OCI-LY1 (cell line): ENCODE data around the gene HES2.

ENCODE experiments used
- H2AFZ ChIP-seq: fragments of 200-600 bp; sonication (generic), shearing (Covaris generic); 2 replicates; pipeline ENCODE4 v1.6.0; 2014; ENCODE audit warnings: antibody characterized with exemption, mild to moderate bottlenecking, low read length
- H3F3A ChIP-seq: fragments of 200-600 bp; sonication (generic), shearing (Covaris generic); 2 replicates; pipeline ENCODE4 v1.6.0; 2014; ENCODE audit warnings: mild to moderate bottlenecking, antibody characterized with exemption, low read length, moderate library complexity; ENCODE audit not compliant: insufficient read depth
- H3K27ac ChIP-seq: fragments of 200-600 bp; sonication (generic); 2 replicates; pipeline ENCODE4 v1.5.1; 2014; ENCODE audit warnings: low read length, mixed run types, mild to moderate bottlenecking, low read depth; ENCODE audit not compliant: poor library complexity, severe bottlenecking
- H3K27me3 ChIP-seq: fragments of 200-600 bp; sonication (generic); 2 replicates; pipeline ENCODE4 v1.6.0; 2014; ENCODE audit warnings: antibody characterized with exemption, mild to moderate bottlenecking, low read length, moderate library complexity; ENCODE audit not compliant: insufficient read depth
- H3K36me3 ChIP-seq: fragments of 200-600 bp; sonication (generic); 2 replicates; pipeline ENCODE4 v1.6.1; 2014; ENCODE audit warnings: mild to moderate bottlenecking, antibody characterized with exemption, low read length, moderate library complexity, mixed read lengths; ENCODE audit not compliant: insufficient read depth
- H3K4me1 ChIP-seq: fragments of 200-600 bp; sonication (generic); 2 replicates; pipeline ENCODE4 v1.5.1; 2014; ENCODE audit warnings: mild to moderate bottlenecking, low read length, moderate library complexity; ENCODE audit not compliant: insufficient read depth, severe bottlenecking
- H3K4me2 ChIP-seq: fragments of 200-600 bp; sonication (generic), shearing (Covaris generic); 2 replicates; pipeline ENCODE4 v1.6.1; 2014; ENCODE audit warnings: low read length
- H3K4me3 ChIP-seq: fragments of 200-600 bp; sonication (generic); 2 replicates; pipeline ENCODE4 v1.5.1; 2014; ENCODE audit warnings: low read length, low read depth, mild to moderate bottlenecking, mixed read lengths; ENCODE audit not compliant: poor library complexity, severe bottlenecking
- H3K79me2 ChIP-seq: fragments of 200-600 bp; shearing (Covaris generic); 2 replicates; pipeline ENCODE4 v1.6.1; 2016; ENCODE audit warnings: mixed run types, low read length, mixed read lengths; ENCODE audit not compliant: insufficient read depth
- H3K9ac ChIP-seq: fragments of 200-600 bp; sonication (generic), shearing (Covaris generic); 2 replicates; pipeline ENCODE4 v1.6.1; 2014; ENCODE audit warnings: mild to moderate bottlenecking, low read length, mixed read lengths
- H3K9me2 ChIP-seq: fragments of 200-600 bp; sonication (generic), shearing (Covaris generic); 2 replicates; pipeline ENCODE4 v1.6.1; 2014; ENCODE audit warnings: low read depth, mild to moderate bottlenecking, low read length, mixed read lengths
- H3K9me3 ChIP-seq: fragments of 200-600 bp; shearing (Covaris generic); 2 replicates; pipeline ENCODE4 v1.6.1; 2014; ENCODE audit warnings: low read length, mixed read lengths
- H4K20me1 ChIP-seq: fragments of 200-600 bp; sonication (generic), shearing (Covaris generic); 2 replicates; pipeline ENCODE4 v1.6.0; 2016; ENCODE audit warnings: mild to moderate bottlenecking, low read length; ENCODE audit not compliant: insufficient read depth
- EZH2 ChIP-seq: fragments of 200-600 bp; sonication (generic), shearing (Covaris generic); IDR thresholded peaks from 2 replicates; pipeline ENCODE4 v1.8.0; 2017; ENCODE audit warnings: borderline replicate concordance, mixed run types, mild to moderate bottlenecking, antibody characterized with exemption, low read length, moderate library complexity, mixed read lengths
- TF ChIP-seq, protein P1 (sequence below): fragments of 200-600 bp; sonication (generic), shearing (Covaris generic); IDR thresholded peaks from 2 replicates; pipeline ENCODE4 v1.5.1; 2017; ENCODE audit warnings: mild to moderate bottlenecking, antibody characterized with exemption, low read length, moderate library complexity, mixed read lengths

Gene HES2

DNA sequence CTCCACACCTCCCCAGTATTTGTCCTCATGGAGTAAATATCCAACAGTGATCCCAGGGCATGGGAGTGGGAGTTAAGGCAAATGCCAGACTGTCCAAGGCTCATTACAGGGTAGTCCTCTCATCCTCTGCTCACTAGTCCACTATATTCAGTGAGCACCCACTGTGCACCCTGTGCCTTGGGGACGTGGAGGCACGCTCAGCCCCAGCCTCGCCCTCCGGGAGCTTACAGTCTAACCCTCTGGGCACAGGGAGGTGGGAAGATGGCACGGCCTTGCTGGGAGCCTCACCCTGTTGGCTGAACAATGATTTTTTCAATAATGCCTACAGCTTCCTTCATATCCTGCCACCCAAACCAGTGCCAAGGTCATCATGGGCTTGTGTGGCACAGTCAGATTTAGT, 2.8 kb downstream of the HES2 start:
- Histone ChIP-seq H3K4me1 (no peaks in the 10 kb centered on the region), H3K79me2 (no peaks in the 10 kb centered on the region), H3F3A (no peaks in the 10 kb centered on the region), H4K20me1 (no peaks in the 10 kb centered on the region), H3K9me2 (no peaks in the 10 kb centered on the region), H3K4me2 (no peak overlapping the region), H3K9ac (no peak overlapping the region), H3K4me3 (no peak overlapping the region), H2AFZ (no peak overlapping the region), H3K36me3 (no peaks in the 10 kb centered on the region), H3K27me3 (peaks cover 26% of the 10 kb centered on the region), H3K9me3 (no peaks in the 10 kb centered on the region), H3K27ac (no peak overlapping the region)
- no peak for TF ChIP-seq EZH2
- TF ChIP-seq, protein P1, sequence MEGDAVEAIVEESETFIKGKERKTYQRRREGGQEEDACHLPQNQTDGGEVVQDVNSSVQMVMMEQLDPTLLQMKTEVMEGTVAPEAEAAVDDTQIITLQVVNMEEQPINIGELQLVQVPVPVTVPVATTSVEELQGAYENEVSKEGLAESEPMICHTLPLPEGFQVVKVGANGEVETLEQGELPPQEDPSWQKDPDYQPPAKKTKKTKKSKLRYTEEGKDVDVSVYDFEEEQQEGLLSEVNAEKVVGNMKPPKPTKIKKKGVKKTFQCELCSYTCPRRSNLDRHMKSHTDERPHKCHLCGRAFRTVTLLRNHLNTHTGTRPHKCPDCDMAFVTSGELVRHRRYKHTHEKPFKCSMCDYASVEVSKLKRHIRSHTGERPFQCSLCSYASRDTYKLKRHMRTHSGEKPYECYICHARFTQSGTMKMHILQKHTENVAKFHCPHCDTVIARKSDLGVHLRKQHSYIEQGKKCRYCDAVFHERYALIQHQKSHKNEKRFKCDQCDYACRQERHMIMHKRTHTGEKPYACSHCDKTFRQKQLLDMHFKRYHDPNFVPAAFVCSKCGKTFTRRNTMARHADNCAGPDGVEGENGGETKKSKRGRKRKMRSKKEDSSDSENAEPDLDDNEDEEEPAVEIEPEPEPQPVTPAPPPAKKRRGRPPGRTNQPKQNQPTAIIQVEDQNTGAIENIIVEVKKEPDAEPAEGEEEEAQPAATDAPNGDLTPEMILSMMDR, result no peak

DNA sequence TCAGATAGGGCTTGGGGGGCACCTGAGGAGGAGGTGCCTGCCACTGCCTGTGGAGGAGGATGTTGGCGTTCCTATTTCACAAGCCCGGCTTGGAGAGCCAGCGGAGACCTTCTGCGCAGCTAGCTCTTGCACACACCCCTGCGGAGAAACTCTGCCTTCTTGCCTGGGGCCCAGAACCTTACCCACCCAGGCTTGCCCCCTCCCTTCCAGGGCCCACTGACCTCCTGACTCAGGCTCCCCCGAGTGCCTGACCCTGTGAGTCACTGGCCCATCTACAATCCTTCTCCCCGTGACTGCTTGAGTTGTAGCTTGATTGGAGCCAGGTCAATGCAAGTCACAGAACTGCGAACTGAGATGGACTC, 3.4 kb downstream of the HES2 start:
- no peak overlapping the region for H2AFZ ChIP-seq
- no peaks in the 10 kb centered on the region for H3F3A ChIP-seq
- no peaks in the 10 kb centered on the region for H3K79me2 ChIP-seq
- no peaks in the 10 kb centered on the region for H3K4me1 ChIP-seq
- H3K4me3 ChIP-seq, result no peak overlapping the region
- no peak overlapping the region for H3K27ac ChIP-seq
- no peaks in the 10 kb centered on the region for H4K20me1 ChIP-seq
- H3K9ac ChIP-seq, result no peak overlapping the region
- H3K4me2 ChIP-seq, result no peak overlapping the region
- no peaks in the 10 kb centered on the region for H3K9me3 ChIP-seq
- H3K9me2 ChIP-seq, result no peaks in the 10 kb centered on the region
- H3K36me3 ChIP-seq, result no peaks in the 10 kb centered on the region
- no peak for TF ChIP-seq EZH2
- TF ChIP-seq, protein P1, result no peak
- peaks cover 20% of the 10 kb centered on the region for H3K27me3 ChIP-seq

DNA sequence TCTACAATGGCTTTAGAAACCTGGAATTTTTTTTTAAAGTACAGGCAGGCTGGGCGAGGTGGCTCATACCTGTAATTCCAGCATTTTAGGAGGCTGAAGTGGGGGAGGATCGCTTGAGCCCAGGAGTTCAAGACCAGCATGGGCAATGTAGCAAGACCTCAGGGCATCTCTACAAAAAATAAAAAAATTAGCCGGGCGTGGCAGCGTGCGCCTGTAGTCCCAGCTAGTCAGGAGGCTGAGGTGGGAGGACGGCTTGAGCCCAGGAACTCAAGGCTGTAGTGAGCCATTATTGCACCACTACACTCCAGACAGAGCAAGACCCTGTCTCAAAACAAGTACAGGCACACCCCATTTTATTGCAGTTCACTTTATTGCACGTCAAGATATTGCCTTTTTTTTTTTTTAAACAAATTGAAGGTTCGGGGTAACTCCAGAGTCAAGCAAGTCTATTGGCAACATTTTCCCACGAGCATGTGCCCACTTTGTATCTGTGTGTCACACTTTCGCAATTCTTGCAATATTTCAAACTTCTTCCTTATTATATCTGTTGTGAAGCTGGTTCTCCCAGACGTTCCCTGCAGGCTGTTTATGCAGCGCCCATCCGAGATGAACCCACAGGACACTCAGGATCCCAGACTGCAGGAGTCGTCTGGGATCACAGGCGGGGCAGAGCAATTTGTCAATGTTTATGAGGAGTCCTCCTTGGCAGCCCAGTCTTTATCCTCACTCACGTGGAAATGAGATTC, 4.7 kb downstream of the HES2 start:
- H2AFZ ChIP-seq, result no peak overlapping the region
- TF ChIP-seq EZH2, result no peak
- TF ChIP-seq, protein P1, result no peak
- peaks cover 15% of the 10 kb centered on the region for H3K27me3 ChIP-seq
- no peaks in the 10 kb centered on the region for H3F3A ChIP-seq
- H3K79me2 ChIP-seq, result no peaks in the 10 kb centered on the region
- H3K9ac ChIP-seq, result no peak overlapping the region
- H4K20me1 ChIP-seq, result no peaks in the 10 kb centered on the region
- H3K9me3 ChIP-seq, result no peaks in the 10 kb centered on the region
- no peaks in the 10 kb centered on the region for H3K9me2 ChIP-seq
- no peak overlapping the region for H3K4me2 ChIP-seq
- no peak overlapping the region for H3K4me3 ChIP-seq
- H3K36me3 ChIP-seq, result no peaks in the 10 kb centered on the region
- H3K4me1 ChIP-seq, result no peaks in the 10 kb centered on the region
- no peak overlapping the region for H3K27ac ChIP-seq
